Keratinocyte (primary cell): ENCODE results near the gene C3orf20. TPM values are rescaled to one million over a fixed set of nuclear protein-coding genes. Genes with fewer than 3 reads are reported as not detected.
A peak's percentile ranks its signal among the peaks of the same experiment; 100 is the strongest.

ENCODE experiments used
- DNase-seq: peaks from one replicate; pipeline ENCODE4 v3.0.0-alpha.2; 2011; ENCODE audit warnings: low read depth, missing footprints, low spot score
- FAIRE-seq: peaks from 2 replicates; lab custom pipeline; 2011; peaks lifted over from hg19 to GRCh38; lab: Jason Lieb, UNC
- H2AFZ ChIP-seq: 2 replicates; pipeline ENCODE4 v1.6.0; 2012; ENCODE audit warnings: low read length, control low read depth, inconsistent platforms; ENCODE audit not compliant: control insufficient read depth
- H3K27ac ChIP-seq: 2 replicates; pipeline ENCODE4 v1.5.1; 2011; ENCODE audit warnings: low read length; ENCODE audit not compliant: control insufficient read depth, insufficient read depth
- H3K27me3 ChIP-seq: 3 replicates; pipeline ENCODE4 v1.6.0; 2011; ENCODE audit warnings: low read length; ENCODE audit not compliant: control insufficient read depth, insufficient read depth; ENCODE audit errors: extremely low read depth
- H3K36me3 ChIP-seq, 2 experiments: 2 replicates in 1 of 2; 3 replicates in 1 of 2; pipeline ENCODE4 v1.5.1; 2011; ENCODE audit warnings: low read length in 2 of 2, mild to moderate bottlenecking in 1 of 2; ENCODE audit not compliant: control insufficient read depth in 2 of 2, insufficient read depth in 2 of 2; ENCODE audit errors: extremely low read depth in 1 of 2
- H3K4me1 ChIP-seq: 3 replicates; pipeline ENCODE4 v1.5.1; 2011; ENCODE audit warnings: low read length; ENCODE audit not compliant: control insufficient read depth, insufficient read depth; ENCODE audit errors: extremely low read depth
- H3K4me2 ChIP-seq: 3 replicates; pipeline ENCODE4 v1.6.0; 2011; ENCODE audit warnings: low read depth, low read length; ENCODE audit not compliant: control insufficient read depth, insufficient read depth; ENCODE audit errors: extremely low read depth
- H3K4me3 ChIP-seq, 3 experiments: fragments of 200-600 bp in 1 of 3; sonication (generic) in 1 of 3; 2 replicates in 2 of 3; 3 replicates in 1 of 3; pipeline ENCODE4 v1.5.1; 2011 to 2016; ENCODE audit warnings: low read length in 3 of 3, mild to moderate bottlenecking in 3 of 3, control low read depth in 2 of 3, inconsistent platforms in 1 of 3, low read depth in 1 of 3, mixed read lengths in 1 of 3, mixed run types in 1 of 3, moderate library complexity in 1 of 3; ENCODE audit not compliant: control insufficient read depth in 2 of 3, insufficient read depth in 2 of 3; ENCODE audit errors: extremely low read depth in 1 of 3
- H3K79me2 ChIP-seq: 2 replicates; pipeline ENCODE4 v1.6.0; 2012; ENCODE audit warnings: low read length; ENCODE audit not compliant: control insufficient read depth, insufficient read depth
- H3K9ac ChIP-seq: 3 replicates; pipeline ENCODE4 v1.6.0; 2011; ENCODE audit warnings: low read length; ENCODE audit not compliant: control insufficient read depth, insufficient read depth; ENCODE audit errors: extremely low read depth
- H3K9me1 ChIP-seq: 3 replicates; pipeline ENCODE4 v1.6.0; 2011; ENCODE audit warnings: low read length; ENCODE audit not compliant: control insufficient read depth, insufficient read depth; ENCODE audit errors: extremely low read depth
- H3K9me3 ChIP-seq: 2 replicates; pipeline ENCODE4 v1.5.1; 2012; ENCODE audit warnings: low read depth, low read length; ENCODE audit not compliant: control insufficient read depth
- H4K20me1 ChIP-seq: 3 replicates; pipeline ENCODE4 v1.6.0; 2011; ENCODE audit warnings: low read length; ENCODE audit not compliant: control insufficient read depth, insufficient read depth; ENCODE audit errors: extremely low read depth
- EZH2 ChIP-seq: IDR thresholded peaks from one replicate; pipeline ENCODE4 v1.6.1; 2012; ENCODE audit warnings: inconsistent platforms, mild to moderate bottlenecking, low read length, moderate library complexity
- dilution Hi-C: fragments of 300-500 bp; cut with MboI; formaldehyde crosslinking; loops from one replicate; pipeline ENCODE4 v1.7.0; 2020; ENCODE audit warnings: low sequenced_read_pairs; ENCODE audit not compliant: extremely low pct_ligation_motif_present
- polyA plus RNA-seq, 5 experiments: library from polyadenylated mRNA; depleted of rRNA in 3 of 5; stranded (reverse) in 3 of 5; stranded (forward) in 1 of 5; unstranded in 1 of 5; fragments of >200 nt; gene quantifications; 1 replicate in 1 of 5; 2 replicates in 3 of 5; 3 replicates in 1 of 5; pipeline versions ENCODE4 v1.2.1 to v1.2.3, GENCODE V29; 2011 to 2012; ENCODE audit warnings: missing spikeins in 2 of 5, low read depth in 1 of 5, low replicate concordance in 1 of 5
- TF ChIP-seq, protein P1 (sequence below), 3 experiments: IDR thresholded peaks in 1 of 3; conservative IDR thresholded peaks in 1 of 3; optimal IDR thresholded peaks in 1 of 3; 2 replicates in 2 of 3; 3 replicates in 1 of 3; pipeline versions ENCODE3 to v1.5.1; 2011; ENCODE audit warnings: low read length in 3 of 3, mild to moderate bottlenecking in 3 of 3, moderate library complexity in 2 of 3, control low read depth in 1 of 3, inconsistent platforms in 1 of 3; ENCODE audit not compliant: insufficient read depth in 2 of 3; ENCODE audit errors: extremely low read depth in 1 of 3

Gene C3orf20
- polyA plus RNA-seq, 1 donor (not counting 4 experiments of a cell fraction or from before 2014, with no cell fraction given) = not detected

DNA sequence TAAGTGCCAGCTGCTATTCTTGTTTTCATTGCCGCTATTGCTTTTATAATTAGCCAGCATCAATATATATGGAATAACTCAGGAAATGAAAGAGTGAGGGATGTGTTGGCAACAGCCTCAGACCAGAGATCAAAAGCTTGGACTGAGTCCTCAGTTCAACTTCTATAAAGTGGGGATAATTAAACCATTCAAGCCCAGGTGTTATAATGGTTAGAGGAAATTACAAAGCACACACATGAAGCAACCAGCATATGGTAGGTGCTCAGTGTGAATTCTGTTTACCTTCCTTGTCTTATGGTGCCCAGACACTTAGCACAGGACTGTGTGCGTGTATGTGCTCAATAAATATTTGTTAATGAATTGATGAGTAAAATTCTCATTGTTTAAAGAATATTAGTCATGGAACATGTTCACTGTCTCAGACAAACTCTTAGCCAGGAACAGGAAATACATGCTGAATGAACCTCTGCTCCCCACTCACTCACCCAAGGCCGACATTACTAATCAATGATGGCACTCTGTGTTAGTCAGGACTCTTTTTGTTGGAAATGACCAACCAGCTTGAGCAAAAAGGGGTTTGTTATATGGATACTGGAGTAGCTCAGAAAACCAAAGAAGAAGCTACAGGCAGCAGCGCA lies 40.1 kb upstream of the C3orf20 start:
- no peak overlapping the region for H3K9ac ChIP-seq
- H3K4me1 ChIP-seq = peaks cover 14% of the 10 kb centered on the region
- H4K20me1 ChIP-seq = no peaks in the 10 kb centered on the region
- no peaks in the 10 kb centered on the region for H3K27me3 ChIP-seq
- no peaks in the 10 kb centered on the region for H3K79me2 ChIP-seq
- H3K27ac ChIP-seq = peak overlapping the region; percentile 40
- DNase-seq (no peak), FAIRE-seq (no peak)
- H3K4me2 ChIP-seq = no peak overlapping the region
- H3K4me3 ChIP-seq = no peak overlapping the region
- dilution Hi-C loops = no loop called here
- no peak for TF ChIP-seq EZH2
- TF ChIP-seq, protein P1, sequence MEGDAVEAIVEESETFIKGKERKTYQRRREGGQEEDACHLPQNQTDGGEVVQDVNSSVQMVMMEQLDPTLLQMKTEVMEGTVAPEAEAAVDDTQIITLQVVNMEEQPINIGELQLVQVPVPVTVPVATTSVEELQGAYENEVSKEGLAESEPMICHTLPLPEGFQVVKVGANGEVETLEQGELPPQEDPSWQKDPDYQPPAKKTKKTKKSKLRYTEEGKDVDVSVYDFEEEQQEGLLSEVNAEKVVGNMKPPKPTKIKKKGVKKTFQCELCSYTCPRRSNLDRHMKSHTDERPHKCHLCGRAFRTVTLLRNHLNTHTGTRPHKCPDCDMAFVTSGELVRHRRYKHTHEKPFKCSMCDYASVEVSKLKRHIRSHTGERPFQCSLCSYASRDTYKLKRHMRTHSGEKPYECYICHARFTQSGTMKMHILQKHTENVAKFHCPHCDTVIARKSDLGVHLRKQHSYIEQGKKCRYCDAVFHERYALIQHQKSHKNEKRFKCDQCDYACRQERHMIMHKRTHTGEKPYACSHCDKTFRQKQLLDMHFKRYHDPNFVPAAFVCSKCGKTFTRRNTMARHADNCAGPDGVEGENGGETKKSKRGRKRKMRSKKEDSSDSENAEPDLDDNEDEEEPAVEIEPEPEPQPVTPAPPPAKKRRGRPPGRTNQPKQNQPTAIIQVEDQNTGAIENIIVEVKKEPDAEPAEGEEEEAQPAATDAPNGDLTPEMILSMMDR (optimal IDR thresholded peaks at IDR 0.05 in 1 of 3, IDR thresholded peaks at IDR 0.05 in 1 of 3, conservative IDR thresholded peaks at IDR 0.05 in 1 of 3; ENCODE audit: extremely low read depth in 1 of 3, insufficient read depth in 2 of 3, low read length in 3 of 3) = no peak
- peak overlapping the region; percentile 6 for H2AFZ ChIP-seq
- no peaks in the 10 kb centered on the region for H3K36me3 ChIP-seq
- no peaks in the 10 kb centered on the region for H3K9me1 ChIP-seq
- H3K9me3 ChIP-seq = no peaks in the 10 kb centered on the region

DNA sequence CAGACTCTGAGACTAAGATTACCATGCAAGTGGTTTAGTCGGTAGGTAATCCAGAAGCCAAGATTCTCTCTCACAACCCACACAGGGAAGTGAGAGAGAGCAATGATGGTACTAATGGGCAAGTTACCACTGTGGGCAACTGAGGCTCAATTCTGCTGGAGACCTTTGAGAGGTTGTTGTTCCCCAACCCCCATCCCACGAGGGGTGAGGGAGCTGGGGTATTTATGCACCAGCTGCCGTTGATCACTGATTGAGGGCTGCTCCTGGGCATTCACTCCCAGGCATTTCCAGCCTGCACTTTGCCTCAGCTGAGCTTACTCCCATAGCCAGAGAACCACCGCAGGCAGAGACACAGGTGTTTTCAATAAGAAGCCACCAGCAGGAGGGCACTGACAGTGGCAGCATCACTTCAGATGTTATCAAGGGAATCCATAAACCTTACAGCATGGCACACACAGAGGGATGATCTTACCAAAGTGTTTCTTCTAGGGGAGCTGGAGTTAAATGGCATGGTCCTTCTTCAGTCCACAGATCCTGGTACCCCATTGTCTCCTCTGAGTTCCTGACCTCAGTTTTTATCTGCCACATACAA lies 38.3 kb upstream of the C3orf20 start:
- Histone ChIP-seq H3K9me3 (no peaks in the 10 kb centered on the region), H3K9ac (no peak overlapping the region), H3K4me3 (no peak overlapping the region), H4K20me1 (no peaks in the 10 kb centered on the region), H3K9me1 (no peaks in the 10 kb centered on the region), H3K4me1 (peaks cover 20% of the 10 kb centered on the region), H2AFZ (no peak overlapping the region), H3K27ac (no peak overlapping the region), H3K79me2 (no peaks in the 10 kb centered on the region), H3K36me3 (no peaks in the 10 kb centered on the region), H3K4me2 (no peak overlapping the region), H3K27me3 (no peaks in the 10 kb centered on the region)
- no peak for DNase-seq
- TF ChIP-seq, protein P1 (optimal IDR thresholded peaks at IDR 0.05 in 1 of 3, IDR thresholded peaks at IDR 0.05 in 1 of 3, conservative IDR thresholded peaks at IDR 0.05 in 1 of 3; ENCODE audit: extremely low read depth in 1 of 3, insufficient read depth in 2 of 3, low read length in 3 of 3) = no peak
- TF ChIP-seq EZH2 = no peak
- no peak for FAIRE-seq
- dilution Hi-C loops = no loop called here
